MCF 10A (cell line): ENCODE results near the gene SAC3D1. TPM values are rescaled to one million over a fixed set of nuclear protein-coding genes. Genes with fewer than 3 reads are reported as not detected.

ENCODE experiments used
- Bru-seq: library from RNA; stranded (reverse); fragments of 400-500 nt; gene quantifications from one replicate; lab custom pipeline; 2021; lab: Mats Ljungman, UMichigan
- BruChase-seq, 2 experiments: library from RNA; stranded (reverse); fragments of 400-500 nt; gene quantifications; one replicate each; lab custom pipeline; 2021; lab: Mats Ljungman, UMichigan
- BruUV-seq: library from RNA; stranded (reverse); fragments of 400-500 nt; replicated peaks from 2 replicates; lab custom pipeline; 2021; lab: Mats Ljungman, UMichigan
- CTCF ChIA-PET: fragments of 300-600 bp; sonication (Branson Sonifier 250); formaldehyde crosslinking; extraction: SDS; loops from one replicate; lab custom pipeline; 2021; ENCODE audit warnings: antibody characterized with exemption, inconsistent platforms; lab: Yijun Ruan, JAX
- POLR2A ChIA-PET: fragments of 300-600, 350-650 bp; sonication (Branson Sonifier 250); formaldehyde crosslinking; extraction: SDS; loops from one replicate; lab custom pipeline; 2020; ENCODE audit warnings: antibody characterized with exemption, inconsistent platforms; lab: Yijun Ruan, JAX
- DNase-seq: peaks from one replicate; pipeline ENCODE4 v3.0.0-alpha.2; 2018; ENCODE audit not compliant: unreplicated experiment
- H3K27ac Mint-ChIP-seq: one replicate; pipeline ENCODE4 v1.8.0; 2022; ENCODE audit warnings: mild to moderate bottlenecking, low read depth, mixed read lengths; ENCODE audit not compliant: unreplicated experiment
- H3K27me3 Mint-ChIP-seq: one replicate; pipeline ENCODE4 v1.8.0; 2022; ENCODE audit warnings: mixed read lengths; ENCODE audit not compliant: insufficient read depth, unreplicated experiment
- H3K36me3 Mint-ChIP-seq: one replicate; pipeline ENCODE4 v1.8.0; 2022; ENCODE audit warnings: mild to moderate bottlenecking, moderate library complexity, mixed read lengths; ENCODE audit not compliant: insufficient read depth, unreplicated experiment
- H3K4me1 Mint-ChIP-seq: one replicate; pipeline ENCODE4 v1.8.0; 2022; ENCODE audit warnings: mixed read lengths; ENCODE audit not compliant: insufficient read depth, unreplicated experiment
- H3K4me3 Mint-ChIP-seq: one replicate; pipeline ENCODE4 v1.8.0; 2022; ENCODE audit warnings: mild to moderate bottlenecking, moderate library complexity, mixed read lengths; ENCODE audit not compliant: unreplicated experiment
- H3K9me3 Mint-ChIP-seq: one replicate; pipeline ENCODE4 v1.8.0; 2022; ENCODE audit warnings: mixed read lengths; ENCODE audit not compliant: unreplicated experiment
- intact Hi-C: fragments of 100-400 bp; cut with micrococcal nuclease; formaldehyde crosslinking; loops from 2 replicates; pipeline ENCODE4 v1.14.1; 2022
- long read RNA-seq: library from polyadenylated mRNA; stranded (forward); transcript quantifications from one replicate; pipeline ENCODE4 v2.0.0, GENCODE V29; 2022
- total RNA-seq: library from RNA; stranded (reverse); gene quantifications from 2 replicates; pipeline ENCODE4 v1.2.3, GENCODE V29; 2022
- TF ChIP-seq, protein P1 (sequence below): fragments of 200-600 bp; IDR thresholded peaks from one replicate; pipeline ENCODE4 v1.8.0; 2022; ENCODE audit warnings: antibody characterized with exemption, mild to moderate bottlenecking; ENCODE audit not compliant: unreplicated experiment

SAC3D1 gene
- total RNA-seq, result 10.3 and 14.0 TPM in 2 replicates
- Bru-seq, nascent RNA, result percentile 44 among the genes with signal in this experiment
- percentile 46 among the genes with signal in this experiment for BruChase-seq, experiment 1, labeled RNA remaining after a 6-hour chase
- percentile 42 among the genes with signal in this experiment for BruChase-seq, experiment 2, labeled RNA remaining after a 2-hour chase
- long read RNA-seq, transcript SAC3D1-201 (2 exons, 1,566 nt), result major isoform, 31 of 41 reads
- long read RNA-seq, partial matches to known transcripts, result 1 of 41 reads
- long read RNA-seq, other reads (novel, unspliced or antisense), result 4 of 41 reads

GRCh38 chr11:65040847-65041622, at the start of gene SAC3D1:
Gene SAC3D1, plus strand, starts transcription at chr11:65041210. Its CDS starts 83 bp downstream, at chr11:65041293.
- H3K27me3 Mint-ChIP-seq, result no peaks in the 10 kb centered on the region
- TF ChIP-seq, protein P1, sequence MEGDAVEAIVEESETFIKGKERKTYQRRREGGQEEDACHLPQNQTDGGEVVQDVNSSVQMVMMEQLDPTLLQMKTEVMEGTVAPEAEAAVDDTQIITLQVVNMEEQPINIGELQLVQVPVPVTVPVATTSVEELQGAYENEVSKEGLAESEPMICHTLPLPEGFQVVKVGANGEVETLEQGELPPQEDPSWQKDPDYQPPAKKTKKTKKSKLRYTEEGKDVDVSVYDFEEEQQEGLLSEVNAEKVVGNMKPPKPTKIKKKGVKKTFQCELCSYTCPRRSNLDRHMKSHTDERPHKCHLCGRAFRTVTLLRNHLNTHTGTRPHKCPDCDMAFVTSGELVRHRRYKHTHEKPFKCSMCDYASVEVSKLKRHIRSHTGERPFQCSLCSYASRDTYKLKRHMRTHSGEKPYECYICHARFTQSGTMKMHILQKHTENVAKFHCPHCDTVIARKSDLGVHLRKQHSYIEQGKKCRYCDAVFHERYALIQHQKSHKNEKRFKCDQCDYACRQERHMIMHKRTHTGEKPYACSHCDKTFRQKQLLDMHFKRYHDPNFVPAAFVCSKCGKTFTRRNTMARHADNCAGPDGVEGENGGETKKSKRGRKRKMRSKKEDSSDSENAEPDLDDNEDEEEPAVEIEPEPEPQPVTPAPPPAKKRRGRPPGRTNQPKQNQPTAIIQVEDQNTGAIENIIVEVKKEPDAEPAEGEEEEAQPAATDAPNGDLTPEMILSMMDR, result no peak
- peak; percentile 93 for DNase-seq
- BruUV-seq, result no TSS peak
- H3K9me3 Mint-ChIP-seq, result no peaks in the 10 kb centered on the region
- peaks cover 25% of the 10 kb centered on the region for H3K36me3 Mint-ChIP-seq
- peak within 1 kb of the TSS; percentile 84 for H3K27ac Mint-ChIP-seq
- ChIA-PET CTCF (interaction anchor here (0.6 to 5.5 kb wide), 9 partner anchors 13 to 195 kb away, joined by 3 to 27 read pairs (median 4); partner anchors contain the start of genes ARL2, CDCA5, FAU and MRPL49), POLR2A (interaction anchor here (0.6 to 2.7 kb wide), 27 partner anchors 9 to 849 kb away, joined by 3 to 20 read pairs (median 5); partner anchors contain the start of genes ARL2, ATG2A, CCDC85B and FAU)
- H3K4me1 Mint-ChIP-seq, result peaks cover 10% of the 10 kb centered on the region
- H3K4me3 Mint-ChIP-seq, result peak within 1 kb of the TSS; percentile 89
- intact Hi-C loops, result loop anchor here (5.0 kb wide), 1 partner anchor 41 kb away; the partner anchor contains the start of genes CDCA5 and ZFPL1

GRCh38 chr11:64994318-64994717, 46.7 kb upstream of the SAC3D1 start:
- Mint-ChIP-seq H3K9me3 (no peaks in the 10 kb centered on the region), H3K27ac (no peak overlapping the region), H3K4me1 (peaks cover 12% of the 10 kb centered on the region), H3K27me3 (no peaks in the 10 kb centered on the region), H3K4me3 (no peak overlapping the region), H3K36me3 (no peaks in the 10 kb centered on the region)
- intact Hi-C loops, result no loop called here
- DNase-seq, result no peak
- no TSS peak for BruUV-seq
- TF ChIP-seq, protein P1, result no peak
- ChIA-PET CTCF (no interaction called here), POLR2A (interaction anchor here (0.6 kb wide), 1 partner anchor 17 kb away, joined by 4 read pairs; no protein-coding TSS in a partner anchor)

DNA sequence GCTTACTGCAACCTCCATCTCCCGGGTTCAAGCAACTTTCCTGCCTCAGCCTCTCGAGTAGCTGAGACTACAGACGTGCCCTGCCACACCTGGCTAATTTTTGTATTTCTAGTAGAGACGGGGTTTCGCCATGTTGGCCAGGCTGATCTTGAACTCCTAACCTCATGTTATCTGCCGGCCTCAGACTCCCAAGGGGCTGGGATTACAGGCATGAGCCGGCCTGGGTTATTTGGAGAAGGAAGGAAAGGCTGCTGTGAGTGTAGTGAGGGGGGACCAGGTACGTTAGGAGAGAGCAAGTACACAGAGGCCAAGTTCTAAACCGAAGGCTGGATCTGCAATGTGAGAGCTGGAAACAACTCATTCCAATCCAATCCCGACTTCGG, 44.7 kb upstream of the SAC3D1 start:
- Mint-ChIP-seq H3K9me3 (no peaks in the 10 kb centered on the region), H3K4me3 (peak overlapping the region; percentile 60), H3K27me3 (no peaks in the 10 kb centered on the region), H3K4me1 (peaks cover 12% of the 10 kb centered on the region), H3K27ac (no peak overlapping the region), H3K36me3 (no peaks in the 10 kb centered on the region)
- ChIA-PET CTCF (interaction anchor here (0.7 to 2.4 kb wide), 10 partner anchors 9 to 149 kb away, joined by 3 to 8 read pairs (median 4); partner anchors contain the start of gene ARL2), POLR2A (interaction anchor here (1.0 to 1.7 kb wide), 3 partner anchors 11 to 78 kb away, joined by 6 to 10 read pairs (median 7); partner anchors contain the start of gene ARL2)
- no TSS peak for BruUV-seq
- intact Hi-C loops, result no loop called here
- TF ChIP-seq, protein P1, result no peak
- DNase-seq, result no peak
